GM21717 (cell line): ENCODE results near the gene IER3.
"Not testable (repeated sequence)": the region's sequence is repeated elsewhere in the genome, so short reads cannot be mapped to it uniquely, and the experiment has no call there.

ENCODE experiments used
- ATAC-seq: cut with Tn5 transposase; IDR thresholded peaks from one replicate; pipeline ENCODE4 v1.9.1; 2021; ENCODE audit warnings: mild to moderate bottlenecking, moderate library complexity; ENCODE audit not compliant: unreplicated experiment

IER3 gene

GRCh38 chr6:30769088-30769852, 24.9 kb upstream of the IER3 start:
- no peak for ATAC-seq

DNA sequence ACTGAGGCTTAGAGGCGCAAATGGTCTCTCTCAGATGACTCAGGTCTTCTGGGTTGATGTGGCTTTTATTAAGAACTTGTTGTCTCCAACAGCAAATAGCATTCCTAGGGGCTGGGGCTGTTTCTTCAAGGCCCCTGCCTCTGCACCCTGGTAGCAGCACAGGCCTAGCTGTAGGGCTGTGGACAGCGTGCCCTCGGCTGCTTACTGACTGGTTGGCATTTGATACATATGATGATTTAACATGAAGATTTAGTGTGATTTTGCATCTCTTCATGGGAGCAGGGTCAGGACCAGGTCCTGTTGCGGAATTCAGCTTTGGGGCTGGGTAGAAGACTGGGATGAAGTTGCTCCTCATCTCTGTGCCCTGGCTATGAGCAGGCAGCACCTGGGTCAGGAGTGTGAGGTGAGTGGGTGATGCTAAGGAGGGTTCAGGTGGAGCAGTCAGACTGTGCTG, 24.3 kb upstream of the IER3 start:
- ATAC-seq = no peak

DNA sequence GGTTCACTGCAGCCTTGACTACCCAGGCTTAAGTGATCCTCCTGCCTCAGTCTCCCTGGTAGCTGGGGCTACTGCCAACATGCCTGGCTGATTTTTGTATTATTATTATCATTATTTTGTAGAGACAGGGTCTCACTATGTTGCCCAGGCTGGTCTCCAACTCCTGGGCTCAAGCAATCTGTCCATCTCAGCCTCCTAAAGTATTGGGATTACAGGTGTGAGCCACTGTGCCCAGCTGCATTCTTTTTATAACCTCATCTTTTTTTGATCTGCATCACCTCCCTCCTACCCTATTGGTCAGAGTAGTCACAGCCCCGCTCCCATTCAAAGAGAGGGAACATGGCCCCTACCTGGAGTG, 23.6 kb upstream of the IER3 start:
- ATAC-seq = no peak

GRCh38 chr6:30767158-30767943, 23.0 kb upstream of the IER3 start:
- no peak for ATAC-seq

GRCh38 chr6:30766461-30767157, 22.3 kb upstream of the IER3 start:
- ATAC-seq = no peak

- not testable (repeated sequence) for ATAC-seq
Observed at GRCh38 chr6:30765495-30765894, 21.1 kb upstream of the IER3 start.

DNA sequence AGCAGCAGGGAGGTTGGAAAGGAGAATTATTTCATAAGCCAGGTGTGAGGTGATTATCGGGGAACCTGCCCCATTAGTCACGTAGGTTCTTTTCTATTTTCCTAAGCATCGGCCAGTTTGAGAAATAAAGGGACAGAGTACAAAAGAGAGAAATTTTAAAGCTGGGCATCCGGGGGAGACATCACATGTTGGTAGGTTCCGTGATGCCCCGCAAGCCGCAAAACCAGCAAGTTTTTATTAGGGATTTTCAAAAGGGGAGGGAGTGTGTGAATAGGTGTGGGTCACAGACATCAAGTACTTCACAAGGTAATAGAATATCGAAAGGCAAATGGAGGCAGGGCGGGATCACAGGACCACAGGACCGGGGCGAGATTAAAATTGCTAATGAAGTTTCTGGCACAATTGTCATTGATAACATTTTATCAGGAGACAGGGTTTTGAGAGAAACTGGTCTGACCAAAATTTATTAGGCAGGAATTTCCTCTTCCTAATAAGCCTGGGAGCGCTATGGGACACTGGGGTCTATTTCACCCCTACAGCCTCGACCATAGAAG, 20.2 kb upstream of the IER3 start:
- not testable (repeated sequence) for ATAC-seq

DNA sequence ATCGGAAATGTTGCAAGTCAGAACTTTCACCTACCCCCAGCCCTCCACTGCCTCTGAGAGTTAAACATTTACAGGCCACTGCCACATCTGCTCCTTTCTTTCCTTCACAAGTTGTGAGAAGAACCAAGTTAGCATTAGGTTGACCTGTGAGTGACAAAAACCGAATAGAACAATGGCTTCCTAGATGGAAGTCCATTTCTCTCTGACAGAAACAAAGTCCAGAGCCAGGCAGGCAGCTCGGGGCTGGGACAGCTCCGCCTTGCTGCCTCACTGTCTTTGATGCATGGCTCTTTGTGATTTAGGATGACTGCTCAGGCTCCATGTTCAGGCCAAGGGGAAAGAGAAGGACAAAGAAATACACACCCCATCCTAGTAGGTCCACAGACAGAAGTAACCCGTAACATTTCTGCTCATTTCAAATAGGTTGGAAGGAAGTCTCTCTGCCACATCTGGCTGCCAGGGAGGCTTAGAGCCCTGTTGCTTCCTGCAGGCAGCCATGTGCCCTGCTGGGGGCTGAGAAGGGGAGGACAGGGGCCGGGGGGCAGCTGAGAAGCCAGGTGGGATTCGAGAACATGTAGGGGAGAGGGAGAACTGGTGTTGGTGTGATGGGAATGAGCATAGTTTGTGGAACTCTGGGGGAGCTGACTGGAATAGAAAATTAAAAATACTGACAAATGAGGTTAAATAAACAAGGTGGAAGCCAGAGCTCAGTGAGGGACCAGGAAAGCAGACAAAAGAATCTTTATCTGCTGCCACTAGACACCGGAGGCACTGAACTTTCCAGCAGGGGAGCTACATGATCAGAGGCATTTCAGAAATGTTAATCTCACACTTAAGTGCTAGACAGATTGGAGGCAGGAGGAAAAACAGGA, 19.5 kb upstream of the IER3 start:
- ATAC-seq = no peak

- ATAC-seq = no peak
Observed at GRCh38 chr6:30763155-30763617, 18.8 kb upstream of the IER3 start.

- ATAC-seq = no peak
Observed at GRCh38 chr6:30761791-30762429, 17.6 kb upstream of the IER3 start.

DNA sequence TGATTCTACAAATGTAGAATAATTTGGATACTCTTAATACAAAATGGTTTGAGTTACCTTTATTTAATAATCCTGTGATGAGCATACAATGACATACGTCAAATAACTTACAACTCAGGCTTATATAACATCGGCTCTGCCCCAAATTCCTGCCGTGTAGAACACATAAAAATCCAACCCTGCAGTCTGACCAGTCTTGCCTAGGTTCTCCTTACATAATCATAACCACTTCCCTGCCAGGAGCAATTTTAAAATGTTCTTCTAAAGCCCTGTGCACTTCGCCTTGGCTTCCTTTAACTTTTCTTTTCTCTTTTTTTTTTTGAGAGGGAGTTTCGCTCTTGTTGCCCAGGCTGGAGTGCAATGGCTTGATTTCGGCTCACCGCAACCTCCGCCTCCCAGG, 16.2 kb upstream of the IER3 start:
- no peak for ATAC-seq

- no peak for ATAC-seq
Observed at GRCh38 chr6:30759575-30760239, 15.4 kb upstream of the IER3 start.

GRCh38 chr6:30757261-30757904, 13.0 kb upstream of the IER3 start:
- no peak for ATAC-seq

DNA sequence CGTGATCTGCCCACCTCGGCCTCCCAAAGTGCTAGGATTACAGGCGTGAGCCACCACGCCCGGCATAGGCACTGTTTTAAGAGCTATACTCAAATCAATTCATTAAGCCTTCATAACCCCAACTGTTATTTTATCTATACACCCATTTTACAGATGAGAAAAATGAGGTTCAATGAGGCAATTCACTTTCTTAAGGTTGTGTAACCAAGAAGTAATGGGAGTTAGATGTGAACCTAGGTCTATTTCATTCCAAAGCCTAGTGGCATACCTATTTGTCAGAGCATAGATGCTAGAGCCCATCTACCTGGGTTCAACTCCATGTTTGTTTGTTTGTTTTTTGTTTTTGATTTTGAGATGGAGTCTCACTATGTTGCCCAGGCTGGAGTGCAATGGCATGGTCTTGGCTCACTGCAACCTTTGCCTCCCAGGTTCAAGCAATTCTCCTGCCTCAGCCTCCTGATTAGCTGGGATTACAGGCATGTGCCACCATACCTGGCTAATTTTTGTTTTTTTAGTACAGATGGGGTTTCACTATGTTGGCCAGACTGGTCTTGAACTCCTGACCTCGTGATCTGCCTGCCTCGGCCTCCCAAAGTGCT, 12.2 kb upstream of the IER3 start:
- ATAC-seq = not testable (repeated sequence)

DNA sequence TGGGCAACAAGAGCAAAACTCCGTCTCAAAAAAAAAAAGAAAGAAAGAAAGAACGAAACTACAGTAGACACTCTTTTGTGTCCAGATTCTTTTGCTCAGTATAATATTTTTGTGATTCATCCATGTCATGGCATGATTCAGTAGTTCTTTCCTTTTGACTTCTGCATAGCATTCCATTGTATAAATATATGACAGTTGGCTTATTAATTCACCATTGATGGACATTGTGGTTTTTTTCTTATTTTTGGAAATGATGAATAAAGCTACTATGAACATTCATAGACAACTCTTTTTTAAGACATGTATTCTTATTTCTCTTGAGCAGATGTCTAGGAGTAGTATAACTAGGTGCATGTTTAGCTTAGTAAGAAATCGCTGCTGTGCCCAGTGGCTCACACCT, 10.3 kb upstream of the IER3 start:
- ATAC-seq = no peak

- no peak for ATAC-seq
Observed at GRCh38 chr6:30752157-30752927, 8.0 kb upstream of the IER3 start.

- ATAC-seq = no peak
Observed at GRCh38 chr6:30750379-30750668, 6.0 kb upstream of the IER3 start.
